GM21717 (cell line): ENCODE data around the gene MAPRE2.

Experiments
- ATAC-seq: cut with Tn5 transposase; IDR thresholded peaks from one replicate; pipeline ENCODE4 v1.9.1; 2021; ENCODE audit warnings: mild to moderate bottlenecking, moderate library complexity; ENCODE audit not compliant: unreplicated experiment

MAPRE2 gene

DNA sequence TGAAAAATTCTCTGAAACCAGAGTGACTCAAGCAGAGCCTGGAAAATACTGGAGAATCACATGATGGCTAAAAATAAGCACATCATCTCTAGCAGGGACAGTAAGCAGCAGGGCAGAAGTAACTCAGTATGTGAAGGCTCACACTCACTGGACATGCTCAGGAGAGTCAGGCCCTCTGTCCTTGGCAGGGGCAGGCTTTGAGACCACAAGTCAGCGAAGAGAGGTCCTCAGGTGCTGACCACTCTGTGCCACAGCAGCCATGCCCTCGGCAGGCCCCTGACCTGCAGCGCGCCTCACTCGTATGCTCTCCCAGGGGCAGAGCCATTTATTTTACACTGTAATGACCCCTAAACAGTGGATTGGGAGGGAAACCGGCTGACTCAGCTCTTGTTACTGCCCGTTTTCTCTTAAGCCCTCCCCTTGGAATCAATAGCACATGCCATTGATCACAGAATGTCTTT, 76.8 kb downstream of the MAPRE2 start:
- ATAC-seq: no peak

DNA sequence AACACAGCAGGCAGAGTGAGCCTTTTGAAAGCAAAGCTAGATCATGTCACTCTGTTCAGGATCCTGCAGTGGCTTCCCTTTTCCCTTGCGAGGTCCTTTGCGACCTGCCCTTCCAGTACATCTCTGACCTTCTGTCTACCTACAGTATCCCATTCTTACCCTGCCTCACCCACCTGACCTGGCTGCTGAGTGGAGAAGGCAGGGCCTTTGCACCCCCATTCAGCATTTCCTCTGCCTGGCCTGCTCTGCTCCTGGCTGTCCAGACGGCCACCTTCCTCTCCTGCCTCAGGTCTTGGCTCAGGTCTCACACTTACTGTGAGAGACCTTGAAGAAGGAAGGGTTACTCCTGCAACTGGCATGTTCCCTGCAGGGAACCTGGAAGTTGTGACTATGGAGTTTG, 77.4 kb downstream of the MAPRE2 start:
- ATAC-seq: no peak

DNA sequence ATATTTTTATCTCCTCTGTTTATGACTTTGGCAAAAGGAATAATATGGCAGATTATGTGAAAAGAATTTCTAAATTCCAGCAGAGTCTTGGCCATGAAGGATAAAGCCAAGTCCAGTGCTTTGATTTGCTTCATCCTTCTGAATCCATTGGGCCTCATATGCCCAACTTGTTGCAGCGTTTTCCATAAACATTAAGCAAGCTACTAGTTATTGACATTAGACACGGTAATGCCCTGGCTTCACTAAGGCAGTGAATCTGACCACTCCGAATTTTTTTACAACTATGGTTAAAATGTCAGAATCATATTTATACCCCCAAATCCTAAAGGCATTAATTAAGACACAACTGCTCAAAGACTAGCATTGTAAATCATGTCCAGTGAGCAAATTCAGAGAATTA, 79.8 kb downstream of the MAPRE2 start:
- no peak for ATAC-seq

DNA sequence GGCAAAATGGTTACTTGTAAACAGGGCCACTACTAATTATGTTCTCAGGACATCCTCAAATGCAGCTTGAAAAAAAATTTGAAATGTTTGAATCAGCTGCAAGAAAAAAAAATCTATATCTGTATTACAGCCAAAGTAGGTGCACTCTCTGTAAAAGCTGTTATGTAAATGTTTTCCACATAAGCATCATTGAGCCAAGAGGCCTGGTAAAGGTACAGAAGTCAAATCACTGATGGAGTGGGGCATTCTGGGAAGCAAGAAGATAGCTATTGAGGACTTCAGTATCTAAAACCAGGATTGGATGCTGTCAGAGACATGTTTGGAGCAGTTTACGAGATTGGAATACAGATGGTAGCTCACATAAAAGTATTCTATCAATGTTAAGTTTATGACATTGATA, 80.3 kb downstream of the MAPRE2 start:
- no peak for ATAC-seq

DNA sequence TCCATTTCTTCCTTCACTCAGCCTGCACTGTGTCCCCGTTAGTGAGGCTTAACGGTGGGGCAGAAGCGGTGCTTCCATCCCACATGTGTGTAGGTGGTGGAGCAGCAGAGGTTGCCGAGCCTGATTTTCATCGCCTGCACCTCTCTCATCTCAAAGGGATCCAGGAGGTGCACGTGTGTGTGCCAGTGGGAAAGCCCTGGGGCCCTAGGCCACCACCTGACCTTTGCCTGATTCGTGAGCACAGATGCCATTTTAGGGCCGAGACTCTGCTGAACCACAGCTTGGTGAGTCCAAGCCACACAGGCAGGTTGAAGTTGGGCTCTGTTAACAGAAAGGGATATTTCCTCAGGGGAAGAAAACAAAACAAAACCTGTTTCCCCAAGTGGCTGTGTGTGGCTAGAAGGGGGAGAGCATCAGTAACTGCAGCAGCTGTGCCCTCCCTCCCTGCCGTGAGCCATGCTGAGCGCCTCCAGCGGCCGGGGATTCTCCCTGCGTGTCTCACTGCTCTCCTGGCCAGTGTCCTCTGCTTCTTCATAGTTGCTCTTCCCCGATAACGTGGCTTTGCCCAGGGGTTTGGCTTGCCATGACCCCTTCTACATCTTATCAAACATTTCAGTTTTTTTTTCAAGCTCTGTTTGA, 81.5 kb downstream of the MAPRE2 start:
- no peak for ATAC-seq

DNA sequence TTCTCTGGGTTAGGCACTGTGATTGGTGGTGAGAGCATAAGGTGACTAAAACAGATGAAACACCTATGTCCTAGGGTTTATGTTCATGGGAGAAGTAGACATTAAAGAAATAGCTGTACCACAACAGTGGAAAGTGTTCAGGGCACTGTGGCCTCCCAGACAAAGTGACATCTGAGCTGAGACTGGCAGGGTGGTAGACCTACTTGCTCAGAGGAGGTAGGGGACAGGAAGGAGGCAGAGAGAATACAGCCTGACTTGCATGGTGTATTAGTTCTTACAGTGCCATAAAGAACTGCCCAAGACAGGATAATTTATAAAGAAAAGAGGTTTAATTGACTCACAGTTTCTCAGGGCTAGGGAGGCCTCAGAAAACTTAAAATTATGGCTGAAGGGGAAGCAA, 82.6 kb downstream of the MAPRE2 start:
- ATAC-seq: no peak

DNA sequence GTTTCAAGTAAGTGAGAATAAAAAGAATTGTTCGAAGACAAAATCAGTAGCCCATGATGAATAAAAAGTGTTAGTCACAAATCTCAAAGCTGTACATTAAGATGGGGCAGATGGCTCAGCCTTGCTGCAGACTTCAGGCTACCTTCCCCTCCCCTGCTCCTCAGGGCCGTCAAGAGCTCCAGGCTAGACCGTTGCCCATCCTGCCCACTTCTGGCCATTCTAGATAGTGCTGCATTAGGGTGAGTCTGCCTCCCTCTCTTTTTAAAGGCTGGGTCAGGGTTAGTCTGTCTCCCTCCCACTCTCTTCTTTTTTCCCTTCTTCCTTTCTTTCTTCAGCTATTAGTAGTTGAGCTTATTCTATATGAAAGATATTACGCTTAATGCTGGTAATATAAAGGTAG, 86.0 kb downstream of the MAPRE2 start:
- ATAC-seq: no peak

DNA sequence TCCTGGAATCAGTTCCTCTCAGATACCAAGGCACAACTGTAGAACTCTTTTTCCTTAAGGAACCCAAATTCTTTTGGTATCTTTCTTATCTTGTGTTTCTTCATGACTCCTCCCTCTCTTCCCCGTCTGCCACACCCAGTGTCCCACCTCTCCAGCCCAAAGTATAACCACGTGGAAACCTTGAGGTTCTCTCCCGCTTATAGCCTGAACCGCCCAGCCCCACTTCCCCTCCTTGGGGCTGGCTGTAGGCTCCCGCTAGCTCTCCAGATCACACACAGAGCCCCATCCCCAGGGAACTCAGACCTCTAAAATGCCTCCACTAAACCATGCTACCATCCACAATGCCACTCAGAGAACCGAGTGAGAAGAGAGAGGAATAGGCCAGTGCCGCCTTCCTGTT, 87.5 kb downstream of the MAPRE2 start:
- ATAC-seq: no peak

DNA sequence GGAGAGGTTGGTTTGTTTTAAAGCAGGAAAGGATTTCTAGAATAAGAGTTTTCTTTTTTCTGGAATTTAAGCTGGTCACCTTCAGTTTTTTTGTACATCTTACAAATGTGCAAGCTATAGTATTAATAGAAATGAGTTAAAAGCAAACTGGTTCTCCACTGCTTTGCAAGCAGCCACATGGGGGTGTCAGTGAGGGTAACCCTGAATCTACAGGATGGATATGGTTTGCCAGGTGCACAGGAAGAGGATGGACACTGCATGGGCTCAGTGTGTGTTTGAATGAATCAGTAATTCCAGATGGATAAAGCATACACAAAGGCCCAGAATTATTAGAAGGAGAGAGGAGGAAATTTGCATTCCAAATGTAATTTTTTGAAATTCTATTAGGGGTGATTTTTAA, 89.0 kb downstream of the MAPRE2 start:
- ATAC-seq: no peak

DNA sequence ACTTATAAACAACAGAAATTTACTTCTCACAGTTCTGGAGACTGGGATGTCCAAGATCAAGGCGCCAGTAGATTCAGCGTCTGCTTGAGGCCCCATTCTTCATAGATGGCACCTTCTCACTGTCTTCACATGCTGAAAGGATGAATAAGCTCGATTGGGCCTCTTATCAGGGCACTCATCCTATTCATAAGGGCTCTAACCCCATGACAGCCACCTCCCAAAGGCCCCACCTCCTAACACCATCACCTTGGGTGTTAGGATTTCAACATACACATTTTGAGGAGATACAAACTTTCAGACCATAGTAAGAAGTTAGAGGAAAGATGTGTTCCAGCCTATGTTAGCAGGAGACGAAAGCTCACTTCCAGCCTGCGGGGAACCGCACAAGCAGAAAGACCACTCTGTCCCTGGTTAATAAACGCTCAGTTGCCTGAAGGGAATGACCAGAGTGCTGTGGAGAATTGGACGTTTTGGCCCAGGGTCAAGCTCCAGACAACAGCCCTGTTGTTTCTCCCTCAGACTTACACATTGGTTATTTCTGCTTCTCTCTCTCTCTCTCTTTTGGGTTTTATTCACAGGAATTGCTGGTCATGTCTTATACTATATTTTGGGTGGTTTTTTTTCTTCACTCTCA, 90.3 kb downstream of the MAPRE2 start:
- ATAC-seq: no peak

DNA sequence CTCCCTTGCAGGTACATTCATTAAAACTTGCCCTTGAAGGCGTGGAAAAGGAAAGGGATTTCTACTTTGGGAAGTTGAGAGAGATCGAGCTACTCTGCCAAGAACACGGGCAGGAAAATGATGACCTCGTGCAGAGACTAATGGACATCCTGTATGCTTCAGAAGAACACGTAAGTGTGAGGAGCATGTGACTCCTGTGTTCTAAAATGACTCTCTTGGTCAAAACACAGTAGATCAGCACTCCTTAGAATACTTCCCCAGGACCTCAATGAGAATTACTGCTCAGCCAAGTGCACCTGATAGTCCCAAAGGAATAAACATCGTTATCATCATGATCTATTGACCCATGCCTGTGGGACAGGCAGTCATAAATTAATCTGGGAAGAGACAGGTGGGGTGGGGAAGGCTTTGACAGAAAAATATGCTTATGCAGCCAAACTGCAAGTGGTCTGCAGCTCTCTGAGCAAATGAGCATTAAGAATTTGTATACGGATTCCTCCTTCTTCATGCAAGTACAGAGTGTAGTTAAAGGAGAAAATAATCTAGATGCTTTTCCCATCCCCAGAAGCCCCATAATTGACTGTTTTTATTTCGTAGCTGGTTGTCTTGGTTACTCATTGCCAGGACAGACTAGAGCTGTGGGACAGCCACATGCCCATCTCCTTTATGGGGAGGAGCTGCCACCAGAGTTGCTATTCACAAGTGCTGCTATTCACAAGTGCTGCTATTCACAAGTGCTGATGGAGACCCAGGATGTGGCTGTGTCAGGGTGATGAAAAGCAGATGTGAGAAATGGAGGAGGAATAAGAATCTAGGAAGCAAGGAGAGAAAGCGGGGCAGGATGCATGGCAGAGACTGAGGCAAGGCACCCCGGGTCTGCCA, 91.0 kb downstream of the MAPRE2 start:
- no peak for ATAC-seq

DNA sequence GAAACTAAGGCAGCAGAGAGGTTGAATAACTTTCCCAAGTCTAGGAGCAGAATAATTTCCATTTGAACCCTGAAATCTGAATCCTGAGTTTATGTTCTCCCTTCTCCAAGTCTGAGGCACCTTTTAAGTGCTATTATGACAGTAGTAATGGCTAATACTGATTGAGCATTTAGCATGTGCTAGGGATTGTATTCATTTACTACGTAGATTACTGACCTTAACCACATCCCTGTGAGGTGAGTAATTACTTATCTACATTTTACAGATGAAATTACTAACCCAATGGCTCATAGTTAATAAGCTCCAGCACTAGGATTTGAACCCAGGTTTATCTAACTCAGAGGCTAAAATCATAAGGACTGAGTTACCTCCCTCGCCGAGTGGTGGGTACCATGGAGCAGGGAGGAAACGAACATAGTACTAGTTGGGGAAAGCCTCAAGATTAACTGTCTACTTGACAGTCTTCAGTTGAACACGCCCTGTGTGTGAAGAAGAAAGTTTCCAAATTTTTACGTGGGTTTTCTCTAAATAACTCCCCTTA, 93.0 kb downstream of the MAPRE2 start:
- no peak for ATAC-seq

DNA sequence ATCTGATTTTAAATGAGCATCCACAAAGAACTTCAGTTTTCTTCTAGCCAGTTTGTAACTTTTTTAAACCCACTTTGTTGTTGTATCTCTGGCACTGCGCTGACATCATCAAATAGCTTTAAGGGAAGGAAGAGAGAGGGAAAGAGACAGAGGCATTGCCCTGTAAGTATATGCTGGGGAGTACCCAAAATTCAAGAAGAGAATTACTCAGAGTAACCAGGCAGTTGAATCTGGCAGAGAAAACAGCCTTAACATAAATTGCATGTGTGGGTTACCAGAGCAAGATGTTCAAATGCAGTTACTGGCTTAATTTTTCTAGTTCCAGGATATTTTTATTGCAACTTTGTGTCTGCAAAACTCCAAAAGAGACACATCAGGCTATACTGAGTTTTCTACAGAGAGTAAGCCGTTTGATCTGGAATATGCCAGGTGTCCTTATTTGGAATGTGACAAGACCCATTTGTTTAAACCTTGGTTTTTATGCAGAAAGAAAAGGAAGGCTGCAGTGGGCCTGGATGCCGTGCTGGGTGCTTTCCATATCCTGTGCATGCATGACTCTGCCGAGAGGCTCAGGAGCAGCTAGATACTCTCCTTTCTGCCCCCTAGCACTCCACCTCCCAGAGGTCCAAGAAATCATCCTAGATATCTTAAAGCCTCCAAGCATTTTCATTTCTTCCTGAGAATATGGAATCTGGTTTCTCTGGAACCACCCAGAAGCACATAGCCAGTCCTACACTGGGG, 93.7 kb downstream of the MAPRE2 start:
- ATAC-seq: no peak

DNA sequence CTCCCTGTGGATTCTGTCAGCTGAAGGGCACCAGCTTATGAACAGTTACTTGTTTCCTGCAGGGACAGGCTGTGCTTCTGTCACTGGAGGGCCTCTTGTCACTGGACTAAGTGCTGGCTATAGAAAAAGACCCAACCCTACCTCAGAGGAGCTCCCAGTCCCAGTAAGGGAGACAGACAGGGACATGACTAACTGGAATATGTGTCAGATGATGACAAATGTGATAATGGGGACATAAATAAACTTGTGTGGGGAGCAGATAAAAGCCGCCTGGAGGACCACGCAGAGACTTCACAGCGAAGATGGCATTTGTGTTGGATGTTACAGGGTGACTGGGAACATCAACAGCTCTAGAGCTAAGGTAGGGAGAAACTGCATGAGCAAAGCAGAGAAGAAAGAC, 95.0 kb downstream of the MAPRE2 start:
- no peak for ATAC-seq

DNA sequence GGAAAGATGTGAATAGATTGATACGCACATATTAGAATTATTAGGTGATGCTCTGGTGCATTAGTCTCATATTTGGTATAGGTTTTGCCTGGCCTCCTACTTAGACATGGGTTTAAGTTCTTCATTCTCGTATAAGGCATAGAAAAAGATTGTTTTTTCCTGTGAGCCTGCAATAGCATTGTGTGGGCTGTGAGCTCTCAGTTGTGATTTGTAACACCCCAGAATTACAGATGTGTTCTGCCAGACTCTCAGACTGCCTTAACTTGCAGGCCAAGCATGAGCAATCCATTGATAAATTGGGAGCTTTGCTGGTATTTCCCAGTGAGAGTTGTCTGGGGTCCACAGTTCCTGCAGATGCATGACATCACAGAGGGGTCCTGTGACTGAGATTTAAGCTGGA, 95.7 kb downstream of the MAPRE2 start:
- ATAC-seq: no peak

DNA sequence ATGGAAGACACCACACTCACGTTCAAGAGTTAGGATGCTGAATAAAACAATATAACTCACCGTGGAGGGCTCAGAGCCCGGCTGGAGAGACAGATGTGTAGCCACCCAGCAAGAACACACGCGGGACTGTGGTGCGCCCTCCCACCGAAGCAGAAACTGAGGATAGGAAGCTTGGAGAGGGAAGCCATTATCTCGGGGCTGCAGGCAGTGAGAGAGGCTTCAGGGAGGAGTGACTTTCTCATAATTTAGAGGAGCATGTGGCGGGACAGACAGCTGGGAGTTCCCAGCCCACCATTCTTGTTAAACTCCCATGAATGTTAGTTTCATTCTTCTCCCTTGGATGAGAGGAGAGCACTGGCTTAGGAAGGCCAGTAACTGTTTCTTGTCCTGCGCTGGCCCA, 96.4 kb downstream of the MAPRE2 start:
- no peak for ATAC-seq

DNA sequence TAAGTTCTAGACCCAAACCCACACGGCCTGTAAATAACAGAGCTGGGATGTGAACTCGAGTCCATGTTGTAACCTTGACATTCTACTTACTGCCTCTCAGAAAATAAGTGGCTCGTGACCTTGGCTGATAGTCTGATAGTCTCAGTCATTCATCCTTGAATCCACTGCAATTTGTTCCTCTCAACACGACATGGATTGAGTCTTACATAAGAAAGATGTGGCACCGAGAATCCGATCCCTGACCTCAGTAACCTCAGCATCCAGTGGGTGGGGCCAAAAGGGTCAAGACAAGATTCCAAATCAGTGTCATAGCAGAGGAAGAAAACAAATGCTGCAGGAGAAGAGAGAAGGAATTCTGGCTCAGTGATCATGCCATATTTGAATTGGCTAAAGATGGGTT, 97.6 kb downstream of the MAPRE2 start:
- no peak for ATAC-seq

DNA sequence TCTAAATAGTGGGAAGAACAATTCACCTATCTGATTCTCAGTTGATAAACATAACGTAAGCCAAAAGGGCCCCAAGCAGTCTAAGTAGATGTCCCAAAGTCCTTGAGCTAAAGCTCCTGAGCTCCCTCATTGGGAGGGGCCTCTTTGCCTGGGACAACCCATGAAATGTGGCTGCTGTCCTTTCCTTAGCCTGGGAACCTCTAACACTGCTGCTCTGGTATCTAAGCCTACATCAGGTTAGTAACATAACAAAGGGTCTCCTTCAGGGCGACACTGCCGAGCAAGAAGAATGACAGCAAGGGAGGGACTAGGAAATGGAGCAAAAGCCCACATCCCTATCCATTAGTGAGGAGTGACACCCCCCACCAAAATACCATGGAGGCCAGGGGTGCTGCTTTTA, 98.3 kb downstream of the MAPRE2 start:
- no peak for ATAC-seq

DNA sequence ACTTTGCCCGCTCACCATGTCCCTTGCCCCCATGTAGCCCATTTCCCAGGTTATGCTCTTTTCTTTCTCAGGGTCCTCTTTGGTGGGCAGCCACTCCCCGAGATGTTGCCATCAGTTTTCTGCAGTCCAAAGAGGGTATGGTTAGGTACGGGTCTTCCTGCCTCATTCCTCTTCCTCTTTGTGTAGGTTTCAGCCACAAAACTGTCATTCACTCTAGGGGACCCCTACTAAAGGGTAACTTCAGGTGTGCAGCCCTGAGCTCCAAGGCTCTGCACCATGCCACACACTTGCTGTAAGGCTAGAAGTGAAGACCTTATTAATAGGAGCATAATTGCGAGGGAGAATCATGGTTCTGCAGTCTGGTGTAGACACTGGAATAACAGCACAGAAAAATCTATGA, 99.9 kb downstream of the MAPRE2 start:
- no peak for ATAC-seq

DNA sequence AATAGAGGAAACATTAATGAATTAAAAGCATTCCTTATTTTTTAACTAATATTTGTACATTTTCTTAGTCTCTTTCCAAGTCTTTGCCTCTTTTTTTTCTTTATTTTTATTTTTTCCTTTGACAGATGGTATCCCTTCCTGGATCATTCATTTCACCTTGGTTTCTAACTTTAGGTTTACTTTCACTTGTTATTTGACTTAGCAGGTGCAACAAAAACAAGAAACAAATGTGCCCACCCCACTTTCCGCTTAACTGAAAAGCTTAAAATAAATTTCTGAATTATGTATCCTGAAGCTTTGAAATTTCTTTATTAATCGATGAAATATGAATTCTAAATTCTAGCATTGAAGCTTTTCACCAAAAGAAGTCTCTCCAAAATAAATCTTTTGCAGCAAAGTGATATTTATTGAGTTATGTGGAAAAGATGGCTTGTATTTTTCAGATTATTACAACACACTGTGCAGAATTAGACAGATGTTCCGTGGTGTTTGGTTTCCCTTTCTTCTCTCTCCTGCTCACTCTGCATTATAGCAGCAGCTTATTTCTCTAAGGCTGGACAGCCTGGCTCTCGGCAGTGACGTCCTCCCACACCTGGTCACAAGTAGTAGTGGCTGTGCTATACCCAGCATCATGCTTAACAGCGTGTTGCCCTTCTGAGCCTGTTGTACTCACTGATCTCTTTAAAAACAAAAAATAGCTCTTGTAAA, 100.5 kb downstream of the MAPRE2 start:
- no peak for ATAC-seq

DNA sequence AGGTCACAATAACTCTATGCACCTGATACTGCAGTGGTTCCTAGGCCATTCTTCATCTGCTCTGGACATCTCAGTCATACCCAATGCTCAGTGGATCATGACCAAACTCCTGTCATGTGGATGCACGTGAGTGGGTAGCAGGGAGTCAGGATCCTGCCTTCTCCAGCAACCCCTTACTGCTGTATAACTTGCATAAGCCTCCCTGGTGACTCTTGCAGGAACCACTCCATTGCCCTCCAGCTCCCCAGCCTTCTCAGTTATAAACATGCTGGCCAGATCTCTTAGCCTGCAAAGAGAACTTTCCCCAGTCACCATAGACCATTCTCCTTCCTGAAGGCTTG, 101.0 kb downstream of the MAPRE2 start:
- ATAC-seq: no peak
